Activated CD4-positive, CD25-positive, alpha-beta regulatory T cell treated with anti-CD3 and anti-CD28 coated beads, Interleukin-2, amount 50 U/mL, for 24 hours (primary cell): ENCODE data around the gene SLC26A6.

Source experiments
- ATAC-seq, 2 donors: fragments of 150-1000 bp; cut with Tn5 transposase; one replicate each; pipeline ENCODE4 v1.10.0; 2021; ENCODE audit warnings: mild to moderate bottlenecking in 1 of 2, moderate library complexity in 1 of 2

Gene SLC26A6, protein sequence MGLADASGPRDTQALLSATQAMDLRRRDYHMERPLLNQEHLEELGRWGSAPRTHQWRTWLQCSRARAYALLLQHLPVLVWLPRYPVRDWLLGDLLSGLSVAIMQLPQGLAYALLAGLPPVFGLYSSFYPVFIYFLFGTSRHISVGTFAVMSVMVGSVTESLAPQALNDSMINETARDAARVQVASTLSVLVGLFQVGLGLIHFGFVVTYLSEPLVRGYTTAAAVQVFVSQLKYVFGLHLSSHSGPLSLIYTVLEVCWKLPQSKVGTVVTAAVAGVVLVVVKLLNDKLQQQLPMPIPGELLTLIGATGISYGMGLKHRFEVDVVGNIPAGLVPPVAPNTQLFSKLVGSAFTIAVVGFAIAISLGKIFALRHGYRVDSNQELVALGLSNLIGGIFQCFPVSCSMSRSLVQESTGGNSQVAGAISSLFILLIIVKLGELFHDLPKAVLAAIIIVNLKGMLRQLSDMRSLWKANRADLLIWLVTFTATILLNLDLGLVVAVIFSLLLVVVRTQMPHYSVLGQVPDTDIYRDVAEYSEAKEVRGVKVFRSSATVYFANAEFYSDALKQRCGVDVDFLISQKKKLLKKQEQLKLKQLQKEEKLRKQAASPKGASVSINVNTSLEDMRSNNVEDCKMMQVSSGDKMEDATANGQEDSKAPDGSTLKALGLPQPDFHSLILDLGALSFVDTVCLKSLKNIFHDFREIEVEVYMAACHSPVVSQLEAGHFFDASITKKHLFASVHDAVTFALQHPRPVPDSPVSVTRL

GRCh38 chr3:48635222-48636021 lies at the start of gene SLC26A6:
TSS of gene SLC26A6 (minus strand) at chr3:48635461. CDS start at chr3:48635393, 68 bp downstream.
- peak; percentile 96 to 97 for ATAC-seq

GRCh38 chr3:48684480-48685143 lies 49.4 kb upstream of the SLC26A6 start:
- ATAC-seq: no peak

DNA sequence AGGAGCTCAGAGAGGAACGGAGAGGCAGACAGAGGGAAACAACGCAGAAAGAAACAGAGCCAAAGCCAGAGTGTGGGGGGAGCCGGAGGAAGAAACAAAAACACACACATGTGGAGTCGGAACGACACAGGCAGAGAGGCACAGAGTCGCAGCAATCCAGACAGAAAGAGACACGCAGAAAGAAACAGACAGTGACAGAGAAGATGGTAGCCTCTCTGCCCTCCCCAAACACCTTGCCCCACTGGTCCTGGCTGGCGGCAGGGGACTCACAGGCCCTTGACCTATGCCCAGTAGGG lies 48.7 kb upstream of the SLC26A6 start:
- ATAC-seq: no peak

GRCh38 chr3:48682786-48683185 lies 47.5 kb upstream of the SLC26A6 start:
- ATAC-seq: no peak

DNA sequence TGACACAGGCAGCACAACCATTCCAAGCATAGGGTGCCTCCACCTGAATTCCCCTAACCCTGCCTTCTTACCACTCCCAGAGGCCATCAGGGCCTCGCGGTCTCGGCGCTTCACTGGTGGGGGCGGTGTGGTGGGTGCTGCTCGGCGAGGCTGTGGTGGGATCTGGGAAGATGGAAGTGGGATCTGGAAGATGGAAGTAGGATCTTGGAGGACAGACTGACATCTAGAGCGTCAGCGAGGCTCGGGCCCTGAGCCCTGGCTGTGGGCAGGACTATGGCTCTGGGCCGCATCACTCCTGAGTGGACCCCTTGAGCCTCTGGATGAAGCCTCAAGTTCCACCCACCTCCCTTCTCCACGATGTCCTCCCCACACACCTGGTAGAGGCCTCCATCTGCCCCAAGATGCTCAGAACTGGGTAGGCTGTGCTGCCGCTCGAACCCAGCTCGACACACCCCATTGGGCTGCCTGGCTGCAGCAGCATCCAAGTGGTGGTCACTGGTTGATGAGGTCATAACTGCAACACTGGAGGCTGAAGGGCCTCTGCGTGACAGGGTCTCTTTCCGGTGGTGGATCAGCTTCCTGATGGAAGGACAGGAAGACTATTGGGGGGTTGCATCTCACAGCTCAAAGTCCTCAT lies 46.8 kb upstream of the SLC26A6 start:
- no peak for ATAC-seq

DNA sequence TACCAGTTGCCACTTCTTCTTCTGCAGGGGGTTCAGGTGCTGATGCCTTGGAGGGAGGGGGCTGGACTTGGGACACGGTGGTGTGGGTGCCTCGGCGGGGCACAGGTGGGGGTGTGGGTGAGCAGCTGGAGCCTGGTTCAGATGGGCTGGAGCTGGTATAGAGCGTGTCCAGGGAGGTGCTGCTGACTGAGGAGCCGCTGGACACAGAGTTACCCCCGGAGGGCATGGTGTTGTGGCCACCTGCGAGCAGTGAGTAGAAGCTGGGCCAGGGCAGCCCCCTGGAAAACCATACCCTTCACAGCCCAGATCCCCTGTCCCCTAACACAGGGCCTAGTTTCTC lies 46.2 kb upstream of the SLC26A6 start:
- no peak for ATAC-seq

DNA sequence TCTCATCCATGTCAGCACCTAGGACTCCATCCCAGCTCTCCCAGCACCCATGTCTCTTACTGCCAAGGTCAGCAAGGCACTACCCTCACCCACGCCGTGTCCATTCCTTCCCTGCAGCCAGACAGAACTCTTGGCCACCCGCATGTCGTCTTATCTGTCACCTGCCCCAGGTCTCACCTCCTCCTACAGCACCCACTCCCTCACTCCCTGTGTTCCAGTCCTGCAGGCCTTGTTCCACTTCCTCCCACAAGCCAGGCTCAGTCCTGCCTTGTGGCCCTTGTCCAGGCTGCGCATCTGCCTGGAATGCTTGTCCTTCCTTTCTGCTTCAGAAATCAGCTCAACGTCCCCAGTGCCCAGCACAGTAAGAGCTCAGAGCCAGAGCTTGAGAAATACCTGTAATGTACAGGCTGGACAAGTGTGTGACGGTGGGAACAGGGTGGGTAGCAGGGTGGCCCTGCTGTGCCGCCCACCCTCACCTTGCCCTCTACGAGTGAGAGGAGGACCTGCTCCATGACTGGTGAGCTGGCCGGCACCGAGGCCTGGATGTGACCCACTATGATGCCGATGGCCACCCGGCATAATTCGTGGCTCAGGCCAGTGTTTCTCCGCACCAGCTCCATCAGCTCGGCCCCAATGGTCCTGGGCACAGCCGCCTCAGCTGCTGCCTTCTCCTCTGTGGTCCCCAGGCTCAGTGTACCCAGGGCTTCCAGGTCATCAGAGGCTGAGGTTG lies 45.7 kb upstream of the SLC26A6 start:
- no peak for ATAC-seq

- no peak for ATAC-seq
Measured at GRCh38 chr3:48679411-48680391, 44.4 kb upstream of the SLC26A6 start.

GRCh38 chr3:48678566-48679380 lies 43.5 kb upstream of the SLC26A6 start:
- ATAC-seq: no peak

DNA sequence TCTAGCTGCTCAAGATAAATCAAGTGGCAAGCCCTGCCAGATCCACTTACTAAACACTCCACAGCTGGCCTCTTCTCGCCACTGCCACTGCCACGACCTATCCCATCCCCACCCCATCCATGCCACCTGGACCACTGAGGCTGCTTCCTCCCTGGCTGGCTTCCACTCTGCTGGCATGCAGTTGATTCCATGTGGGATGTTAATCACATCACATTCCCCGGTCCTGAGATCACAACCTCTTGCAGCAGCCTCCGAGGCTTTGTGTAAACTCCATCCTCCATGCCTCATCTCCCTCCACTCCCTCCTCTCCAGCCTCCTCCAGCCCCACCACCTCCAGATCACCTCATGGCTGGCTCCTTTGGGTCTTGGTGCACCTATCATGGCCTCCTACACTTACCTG lies 42.8 kb upstream of the SLC26A6 start:
- ATAC-seq: no peak

GRCh38 chr3:48674505-48674904 lies 39.2 kb upstream of the SLC26A6 start:
- ATAC-seq: no peak

GRCh38 chr3:48672522-48672921 lies 37.3 kb upstream of the SLC26A6 start:
- no peak for ATAC-seq

GRCh38 chr3:48664929-48665328 lies 29.7 kb upstream of the SLC26A6 start:
- ATAC-seq: no peak

DNA sequence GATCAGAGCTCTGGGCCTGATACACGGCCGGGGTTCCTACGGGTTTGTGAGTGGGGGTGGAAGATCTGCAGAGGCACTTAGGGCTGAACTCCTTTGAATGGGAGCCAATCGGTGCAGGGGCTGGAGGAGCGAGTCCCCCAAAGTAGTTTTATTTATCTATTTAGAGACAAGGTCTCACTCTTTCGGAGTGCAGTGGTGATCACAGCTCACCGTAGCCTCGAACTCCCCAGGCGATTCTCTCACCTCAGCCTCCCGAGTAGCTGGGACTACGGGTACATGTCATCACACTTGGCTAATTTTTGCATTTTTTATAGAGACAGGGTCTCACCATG lies 29.0 kb upstream of the SLC26A6 start:
- ATAC-seq: no peak

DNA sequence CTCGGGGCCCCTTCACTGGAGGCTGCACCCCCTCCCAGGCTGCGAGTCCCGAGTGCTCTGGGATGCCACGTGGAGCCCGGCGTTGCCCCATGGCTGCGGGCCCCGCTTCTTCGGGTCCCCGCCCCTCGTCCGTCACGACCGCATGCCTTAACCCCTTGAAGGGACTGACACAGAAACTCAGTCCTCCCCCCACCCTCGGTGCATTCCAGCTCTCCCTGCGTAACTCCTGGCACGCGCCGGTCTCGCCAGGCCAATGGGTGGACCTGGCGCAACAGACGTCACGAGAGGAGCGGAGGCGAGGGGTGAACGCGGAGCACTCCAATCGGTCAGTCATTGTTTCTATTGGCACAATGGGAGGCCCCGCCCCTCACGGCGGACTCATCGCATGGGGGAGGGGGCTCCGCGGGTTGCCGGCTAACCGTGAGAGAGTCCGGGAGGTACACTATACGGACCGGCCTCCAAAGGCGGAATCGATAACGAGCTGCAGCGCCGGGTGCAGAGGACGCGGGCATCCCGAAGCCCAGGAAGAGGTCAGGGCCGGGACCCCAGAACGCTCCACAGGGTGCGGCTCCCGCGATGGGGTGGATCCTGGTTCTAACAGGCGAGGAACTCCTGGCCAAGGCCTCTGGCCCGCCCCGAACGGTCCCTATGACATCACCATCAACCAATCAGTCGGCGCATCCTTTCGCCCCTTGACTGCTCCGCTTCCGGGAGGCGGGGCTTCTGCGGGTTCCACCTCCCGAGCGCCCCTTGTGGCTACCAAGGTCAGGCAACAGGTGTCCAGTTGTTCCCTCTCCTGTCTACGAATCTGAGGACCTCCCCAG lies 28.4 kb upstream of the SLC26A6 start:
- peak; percentile 91 to 92 for ATAC-seq

DNA sequence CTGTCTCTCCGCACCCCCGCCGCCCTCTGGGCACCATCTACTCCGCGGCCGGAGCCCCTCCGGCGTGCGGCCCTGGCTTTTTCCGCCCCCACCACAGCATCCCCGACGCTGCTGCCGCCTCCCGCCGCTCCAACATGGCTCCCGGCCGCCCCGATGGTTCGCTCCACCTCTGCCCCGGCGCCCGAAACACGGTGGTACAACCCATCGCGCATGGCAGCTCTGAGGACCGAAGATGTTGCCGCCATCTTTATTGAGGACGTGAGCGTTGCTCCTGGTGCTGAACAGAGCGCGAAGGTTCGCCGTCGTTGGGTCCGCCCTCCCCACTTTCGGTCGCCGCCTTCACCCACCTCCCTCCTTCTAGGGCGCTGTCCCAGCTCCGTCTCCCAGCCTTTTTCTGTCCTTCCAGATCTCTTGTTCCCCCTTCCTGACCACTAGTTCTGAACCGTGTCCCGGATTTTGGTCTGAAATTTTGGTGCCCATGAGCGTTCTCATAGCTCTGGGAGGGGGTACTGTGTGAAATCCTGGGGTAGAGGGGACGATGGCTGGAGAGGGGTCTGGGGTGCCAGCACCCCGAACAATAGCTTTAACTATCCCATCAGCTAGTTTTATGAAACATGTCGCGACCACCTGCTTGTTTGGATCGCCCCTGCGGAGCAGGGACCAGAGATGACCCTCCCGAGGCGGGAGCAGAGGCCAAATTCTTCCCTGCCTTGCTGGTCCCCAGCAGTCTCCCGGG lies 27.7 kb upstream of the SLC26A6 start, which contains the start of gene CELSR3:
CELSR3 (minus strand) TSS at position 134 of the 736 bp plus-strand sequence. CDS start 252 bp downstream, outside the sequence.
- ATAC-seq: peak; percentile 29 to 41

- ATAC-seq: no peak
Measured at GRCh38 chr3:48662145-48662752, 27.0 kb upstream of the SLC26A6 start.
